Thyroid gland (tissue), 4 donors: ENCODE measurements around the gene UNC45B.

Experiments used
- CTCF ChIP-seq, 6 experiments: fragments of 200-600 bp in 3 of 6; fragments of 450-650 bp in 3 of 6; sonication (generic) in 3 of 6; IDR thresholded peaks; one replicate each; pipeline ENCODE4 v1.5.1; 2016 to 2019; ENCODE audit warnings: antibody characterized with exemption in 6 of 6, mild to moderate bottlenecking in 2 of 6, inconsistent platforms in 1 of 6, moderate library complexity in 1 of 6
- POLR2A ChIP-seq, 2 donors: fragments of 450-650 bp; IDR thresholded peaks; one replicate each; pipeline ENCODE4 v1.6.1; 2017; ENCODE audit warnings: antibody characterized with exemption in 2 of 2, mild to moderate bottlenecking in 2 of 2, moderate library complexity in 1 of 2

GRCh38 chr17:35214192-35214591 lies 66.6 kb downstream of the UNC45B start:
- TF ChIP-seq CTCF (IDR thresholded peaks at IDR 0.05): no peak
- no peak for TF ChIP-seq POLR2A (IDR thresholded peaks at IDR 0.05)
